MCF 10A (cell line): ENCODE data around the gene STAG3. TPM values are rescaled to one million over a fixed set of nuclear protein-coding genes. Genes with fewer than 3 reads are reported as not detected.
A peak's percentile ranks its signal among the peaks of the same experiment; 100 is the strongest.

Experiments used
- BruUV-seq: library from RNA; stranded (reverse); fragments of 400-500 nt; replicated peaks from 2 replicates; lab custom pipeline; 2021; lab: Mats Ljungman, UMichigan
- CTCF ChIA-PET: fragments of 300-600 bp; sonication (Branson Sonifier 250); formaldehyde crosslinking; extraction: SDS; loops from one replicate; lab custom pipeline; 2021; ENCODE audit warnings: antibody characterized with exemption, inconsistent platforms; lab: Yijun Ruan, JAX
- POLR2A ChIA-PET: fragments of 300-600, 350-650 bp; sonication (Branson Sonifier 250); formaldehyde crosslinking; extraction: SDS; loops from one replicate; lab custom pipeline; 2020; ENCODE audit warnings: antibody characterized with exemption, inconsistent platforms; lab: Yijun Ruan, JAX
- DNase-seq: peaks from one replicate; pipeline ENCODE4 v3.0.0-alpha.2; 2018; ENCODE audit not compliant: unreplicated experiment
- H3K27ac Mint-ChIP-seq: one replicate; pipeline ENCODE4 v1.8.0; 2022; ENCODE audit warnings: mild to moderate bottlenecking, low read depth, mixed read lengths; ENCODE audit not compliant: unreplicated experiment
- H3K27me3 Mint-ChIP-seq: one replicate; pipeline ENCODE4 v1.8.0; 2022; ENCODE audit warnings: mixed read lengths; ENCODE audit not compliant: insufficient read depth, unreplicated experiment
- H3K36me3 Mint-ChIP-seq: one replicate; pipeline ENCODE4 v1.8.0; 2022; ENCODE audit warnings: mild to moderate bottlenecking, moderate library complexity, mixed read lengths; ENCODE audit not compliant: insufficient read depth, unreplicated experiment
- H3K4me1 Mint-ChIP-seq: one replicate; pipeline ENCODE4 v1.8.0; 2022; ENCODE audit warnings: mixed read lengths; ENCODE audit not compliant: insufficient read depth, unreplicated experiment
- H3K4me3 Mint-ChIP-seq: one replicate; pipeline ENCODE4 v1.8.0; 2022; ENCODE audit warnings: mild to moderate bottlenecking, moderate library complexity, mixed read lengths; ENCODE audit not compliant: unreplicated experiment
- H3K9me3 Mint-ChIP-seq: one replicate; pipeline ENCODE4 v1.8.0; 2022; ENCODE audit warnings: mixed read lengths; ENCODE audit not compliant: unreplicated experiment
- CTCF ChIP-seq: fragments of 200-600 bp; IDR thresholded peaks from one replicate; pipeline ENCODE4 v1.8.0; 2022; ENCODE audit warnings: antibody characterized with exemption, mild to moderate bottlenecking; ENCODE audit not compliant: unreplicated experiment
- intact Hi-C: fragments of 100-400 bp; cut with micrococcal nuclease; formaldehyde crosslinking; loops from 2 replicates; pipeline ENCODE4 v1.14.1; 2022
- total RNA-seq: library from RNA; stranded (reverse); gene quantifications from 2 replicates; pipeline ENCODE4 v1.2.3, GENCODE V29; 2022

STAG3 gene
- total RNA-seq, 1 experiment from 2014 or later = 1.5 TPM

GRCh38 chr7:100166317-100166940 lies 11.3 kb upstream of the STAG3 start:
- DNase-seq = no peak
- Mint-ChIP-seq H3K27ac (peak overlapping the region; percentile 54), H3K27me3 (peaks cover 42% of the 10 kb centered on the region), H3K4me1 (peaks cover 28% of the 10 kb centered on the region), H3K4me3 (no peak overlapping the region), H3K36me3 (no peaks in the 10 kb centered on the region), H3K9me3 (no peaks in the 10 kb centered on the region)
- no TSS peak for BruUV-seq
- intact Hi-C loops = no loop called here
- no peak for TF ChIP-seq CTCF
- ChIA-PET POLR2A (interaction anchor here (1.0 to 1.7 kb wide), 2 partner anchors 106 to 262 kb away, joined by 4 to 5 read pairs; partner anchors contain the start of gene ZCWPW1), CTCF (interaction anchor here (3.1 kb wide), 1 partner anchor 34 kb away, joined by 10 read pairs; no protein-coding TSS in a partner anchor)

- BruUV-seq = no TSS peak
- Mint-ChIP-seq H3K9me3 (no peaks in the 10 kb centered on the region), H3K27ac (peak overlapping the region; percentile 54), H3K4me3 (no peak overlapping the region), H3K4me1 (peaks cover 28% of the 10 kb centered on the region), H3K36me3 (no peaks in the 10 kb centered on the region), H3K27me3 (peaks cover 42% of the 10 kb centered on the region)
- intact Hi-C loops = no loop called here
- CTCF ChIA-PET = interaction anchor here (0.6 to 3.1 kb wide), 3 partner anchors 26 to 114 kb away, joined by 4 to 10 read pairs (median 5); no protein-coding TSS in a partner anchor
- no peak for DNase-seq
- no peak for TF ChIP-seq CTCF
- POLR2A ChIA-PET = interaction anchor here (1.0 to 1.7 kb wide), 3 partner anchors 8 to 261 kb away, joined by 4 to 6 read pairs (median 5); partner anchors contain the start of genes TRAPPC14 and ZCWPW1
These were observed 10.5 kb upstream of the STAG3 start for GRCh38 chr7:100166970-100167911.

- Mint-ChIP-seq H3K27ac (no peak overlapping the region), H3K9me3 (no peaks in the 10 kb centered on the region), H3K27me3 (peaks cover 42% of the 10 kb centered on the region), H3K4me3 (no peak overlapping the region), H3K4me1 (peaks cover 28% of the 10 kb centered on the region), H3K36me3 (no peaks in the 10 kb centered on the region)
- intact Hi-C loops = no loop called here
- TF ChIP-seq CTCF = no peak
- ChIA-PET CTCF (interaction anchor here (0.6 to 1.7 kb wide), 3 partner anchors 25 to 113 kb away, joined by 3 to 5 read pairs (median 4); no protein-coding TSS in a partner anchor), POLR2A (interaction anchor here (0.8 to 1.6 kb wide), 3 partner anchors 9 to 19 kb away, joined by 4 to 8 read pairs (median 6); partner anchors contain the start of genes GPC2, LAMTOR4, STAG3 and TRAPPC14)
- no TSS peak for BruUV-seq
- DNase-seq = no peak
These were observed 9.8 kb upstream of the STAG3 start for GRCh38 chr7:100167912-100168323.
